Brain microvascular endothelial cell (primary cell): ENCODE data around the gene NT5DC3.
A peak's percentile ranks its signal among the peaks of the same experiment; 100 is the strongest.

ENCODE experiments used
- DNase-seq: peaks from one replicate; pipeline ENCODE4 v3.0.0-alpha.2; 2020
- H3K27ac ChIP-seq: fragments of 250-450 bp; sonication (Bioruptor Pico); 2 replicates; pipeline ENCODE4 v1.5.1; 2020; ENCODE audit warnings: mild to moderate bottlenecking, moderate library complexity
- H3K27me3 ChIP-seq: fragments of 250-450 bp; sonication (Bioruptor Pico); replicated peaks from 2 replicates; pipeline ENCODE4 v1.5.1; 2020; ENCODE audit warnings: mild to moderate bottlenecking
- H3K36me3 ChIP-seq: fragments of 250-450 bp; sonication (Bioruptor Pico); replicated peaks from 2 replicates; pipeline ENCODE4 v1.5.1; 2020; ENCODE audit warnings: mild to moderate bottlenecking
- H3K4me3 ChIP-seq: 2 replicates; pipeline ENCODE4 v1.5.1; 2011; ENCODE audit warnings: low read depth, mild to moderate bottlenecking, control low read depth, low read length, moderate library complexity
- CTCF ChIP-seq: IDR thresholded peaks from 2 replicates; pipeline ENCODE4 v1.5.1; 2011; ENCODE audit warnings: low read depth, mild to moderate bottlenecking, moderate library complexity, low read length, control low read depth, inconsistent platforms; ENCODE audit errors: missing control alignments
- in situ Hi-C: cut with HindIII; loops from 2 replicates; pipeline ENCODE4 v1.10.0; 2017; ENCODE audit warnings: low sequenced_read_pairs, low pct_ligation_motif_present

Gene NT5DC3

GRCh38 chr12:103809154-103809553, 31.9 kb downstream of the NT5DC3 start:
- H3K27me3 ChIP-seq, result no peaks in the 10 kb centered on the region
- in situ Hi-C loops, result no loop called here
- no peak overlapping the region for H3K27ac ChIP-seq
- no peak overlapping the region for H3K4me3 ChIP-seq
- TF ChIP-seq CTCF, result no peak
- no peaks in the 10 kb centered on the region for H3K36me3 ChIP-seq
- peak; percentile 28 for DNase-seq

- no peak for DNase-seq
- no peak for TF ChIP-seq CTCF
- Histone ChIP-seq H3K4me3 (no peak overlapping the region), H3K27ac (no peak overlapping the region), H3K36me3 (no peaks in the 10 kb centered on the region), H3K27me3 (no peaks in the 10 kb centered on the region)
- in situ Hi-C loops, result no loop called here
Measured at GRCh38 chr12:103808239-103808880, 32.7 kb downstream of the NT5DC3 start.

GRCh38 chr12:103807561-103808238, 33.3 kb downstream of the NT5DC3 start:
- Histone ChIP-seq H3K27ac (no peak overlapping the region), H3K27me3 (no peaks in the 10 kb centered on the region), H3K36me3 (no peaks in the 10 kb centered on the region), H3K4me3 (no peak overlapping the region)
- no peak for TF ChIP-seq CTCF
- in situ Hi-C loops, result no loop called here
- no peak for DNase-seq

- Histone ChIP-seq H3K36me3 (no peaks in the 10 kb centered on the region), H3K4me3 (no peak overlapping the region), H3K27me3 (no peaks in the 10 kb centered on the region), H3K27ac (no peak overlapping the region)
- in situ Hi-C loops, result no loop called here
- no peak for TF ChIP-seq CTCF
- DNase-seq, result no peak
Measured at GRCh38 chr12:103806803-103807202, 34.2 kb downstream of the NT5DC3 start.

GRCh38 chr12:103805655-103806360, 35.2 kb downstream of the NT5DC3 start:
- peak overlapping the region; percentile 92 for H3K27ac ChIP-seq
- H3K27me3 ChIP-seq, result no peaks in the 10 kb centered on the region
- no peak overlapping the region for H3K4me3 ChIP-seq
- no peak for DNase-seq
- no peak for TF ChIP-seq CTCF
- in situ Hi-C loops, result no loop called here
- H3K36me3 ChIP-seq, result no peaks in the 10 kb centered on the region
